ENCODE measurements around the gene HOXD10.

GRCh38 chr2:176152350-176153181 is 36.0 kb downstream of the HOXD10 start:
- TF ChIP-seq CTCF (conservative IDR thresholded peaks at IDR 0.05) (no peak), ZFX (IDR thresholded peaks at IDR 0.05) (no peak)
